GM23338 (cell line): ENCODE measurements around the gene MROH2A. TPM values are rescaled to one million over a fixed set of nuclear protein-coding genes. Genes with fewer than 3 reads are reported as not detected.

Experiments
- ATAC-seq: fragments of 200-7000 bp; cut with Tn5 transposase; 3 replicates; pipeline ENCODE4 v1.9.1; 2020
- DNase-seq: peaks from one replicate; pipeline ENCODE4 v3.0.0-alpha.2; 2015; ENCODE audit warnings: low spot score
- H2AFZ ChIP-seq: fragments of 200-600 bp; sonication (generic); 2 replicates; pipeline ENCODE4 v1.8.0; 2016; ENCODE audit warnings: antibody characterized with exemption, mild to moderate bottlenecking, moderate library complexity
- H3F3A ChIP-seq: fragments of 200-600 bp; sonication (generic); replicated peaks from 2 replicates; pipeline ENCODE4 v1.8.0; 2017; ENCODE audit warnings: antibody characterized with exemption, mixed run types, low read depth
- H3K27ac ChIP-seq: fragments of 200-600 bp; sonication (generic); 2 replicates; pipeline ENCODE4 v1.6.1; 2016; ENCODE audit warnings: low read depth
- H3K27me3 ChIP-seq: fragments of 200-600 bp; sonication (generic); 2 replicates; pipeline ENCODE4 v1.8.0; 2016; ENCODE audit warnings: mild to moderate bottlenecking, mixed run types, moderate library complexity; ENCODE audit not compliant: insufficient read depth
- H3K36me3 ChIP-seq: fragments of 200-600 bp; sonication (generic); 2 replicates; pipeline ENCODE4 v1.8.0; 2016; ENCODE audit warnings: mild to moderate bottlenecking; ENCODE audit not compliant: insufficient read depth
- H3K4me1 ChIP-seq: fragments of 200-600 bp; sonication (generic); 2 replicates; pipeline ENCODE4 v1.8.0; 2016; ENCODE audit warnings: mild to moderate bottlenecking, moderate library complexity; ENCODE audit not compliant: insufficient read depth
- H3K4me2 ChIP-seq: fragments of 200-600 bp; sonication (generic); 2 replicates; pipeline ENCODE4 v1.7.1; 2017; ENCODE audit warnings: mixed run types
- H3K4me3 ChIP-seq: fragments of 200-600 bp; sonication (generic); 2 replicates; pipeline ENCODE4 v1.6.1; 2016; ENCODE audit warnings: mixed run types
- H3K79me2 ChIP-seq: fragments of 200-600 bp; sonication (generic); replicated peaks from 2 replicates; pipeline ENCODE4 v1.8.0; 2017; ENCODE audit warnings: mild to moderate bottlenecking; ENCODE audit not compliant: insufficient read depth
- H3K9me2 ChIP-seq: fragments of 200-600 bp; sonication (generic); 2 replicates; pipeline ENCODE4 v1.8.0; 2017; ENCODE audit not compliant: insufficient read depth
- H4K20me1 ChIP-seq: fragments of 200-600 bp; sonication (generic); replicated peaks from 2 replicates; pipeline ENCODE4 v1.8.0; 2017; ENCODE audit warnings: mild to moderate bottlenecking; ENCODE audit not compliant: insufficient read depth
- H3K27ac Mint-ChIP-seq: 2 replicates; pipeline ENCODE4 v1.8.0; 2020; ENCODE audit warnings: inconsistent platforms, mild to moderate bottlenecking, moderate library complexity, mixed read lengths
- H3K27me3 Mint-ChIP-seq: 3 replicates; pipeline ENCODE4 v1.8.0; 2022; ENCODE audit warnings: low read depth, mild to moderate bottlenecking, moderate library complexity, mixed read lengths, inconsistent platforms; ENCODE audit not compliant: insufficient read depth, poor library complexity
- H3K36me3 Mint-ChIP-seq: 3 replicates; pipeline ENCODE4 v1.8.0; 2021; ENCODE audit warnings: low read depth, mild to moderate bottlenecking, inconsistent platforms, moderate library complexity, mixed read lengths
- H3K4me1 Mint-ChIP-seq: 3 replicates; pipeline ENCODE4 v1.8.0; 2020; ENCODE audit warnings: mild to moderate bottlenecking, inconsistent platforms, mixed read lengths
- H3K4me3 Mint-ChIP-seq: 3 replicates; pipeline ENCODE4 v1.8.0; 2021; ENCODE audit warnings: moderate library complexity, mild to moderate bottlenecking, inconsistent platforms, mixed read lengths
- H3K9me3 Mint-ChIP-seq: 3 replicates; pipeline ENCODE4 v1.8.0; 2020; ENCODE audit warnings: moderate library complexity, mild to moderate bottlenecking, inconsistent platforms, mixed read lengths
- EZH2 ChIP-seq: fragments of 200-600 bp; sonication (generic); IDR thresholded peaks from one replicate; pipeline ENCODE4 v1.8.0; 2017; ENCODE audit warnings: antibody characterized with exemption, mild to moderate bottlenecking, low read depth; ENCODE audit not compliant: unreplicated experiment
- NANOG ChIP-seq: IDR thresholded peaks from 2 replicates; pipeline ENCODE4 v1.6.1; 2016; ENCODE audit warnings: antibody characterized with exemption, borderline replicate concordance
- polyA plus RNA-seq: library from polyadenylated mRNA; unstranded; fragments of >200 nt; fragmentation: Nextera tagmentation; extraction: Ambion mirVana; gene quantifications from 2 replicates; pipeline ENCODE4 v1.2.1, GENCODE V29; 2016
- total RNA-seq: library from RNA; depleted of rRNA; stranded (reverse); fragments of >200 nt; shearing (Covaris generic); gene quantifications from 2 replicates; pipeline ENCODE4 v1.2.3, GENCODE V29; 2014
- TF ChIP-seq, protein P1 (sequence below): IDR thresholded peaks from one replicate; pipeline ENCODE4 v1.6.1; 2018; ENCODE audit warnings: antibody characterized with exemption; ENCODE audit not compliant: unreplicated experiment
- TF ChIP-seq, protein P2 (sequence below): fragments of 250-450 bp; sonication (Bioruptor Pico); IDR thresholded peaks from 2 replicates; pipeline ENCODE4 v1.5.0; 2020; ENCODE audit warnings: mild to moderate bottlenecking, moderate library complexity

MROH2A gene
- total and polyA plus RNA-seq, 2 experiments from 2014 or later, result not detected

DNA sequence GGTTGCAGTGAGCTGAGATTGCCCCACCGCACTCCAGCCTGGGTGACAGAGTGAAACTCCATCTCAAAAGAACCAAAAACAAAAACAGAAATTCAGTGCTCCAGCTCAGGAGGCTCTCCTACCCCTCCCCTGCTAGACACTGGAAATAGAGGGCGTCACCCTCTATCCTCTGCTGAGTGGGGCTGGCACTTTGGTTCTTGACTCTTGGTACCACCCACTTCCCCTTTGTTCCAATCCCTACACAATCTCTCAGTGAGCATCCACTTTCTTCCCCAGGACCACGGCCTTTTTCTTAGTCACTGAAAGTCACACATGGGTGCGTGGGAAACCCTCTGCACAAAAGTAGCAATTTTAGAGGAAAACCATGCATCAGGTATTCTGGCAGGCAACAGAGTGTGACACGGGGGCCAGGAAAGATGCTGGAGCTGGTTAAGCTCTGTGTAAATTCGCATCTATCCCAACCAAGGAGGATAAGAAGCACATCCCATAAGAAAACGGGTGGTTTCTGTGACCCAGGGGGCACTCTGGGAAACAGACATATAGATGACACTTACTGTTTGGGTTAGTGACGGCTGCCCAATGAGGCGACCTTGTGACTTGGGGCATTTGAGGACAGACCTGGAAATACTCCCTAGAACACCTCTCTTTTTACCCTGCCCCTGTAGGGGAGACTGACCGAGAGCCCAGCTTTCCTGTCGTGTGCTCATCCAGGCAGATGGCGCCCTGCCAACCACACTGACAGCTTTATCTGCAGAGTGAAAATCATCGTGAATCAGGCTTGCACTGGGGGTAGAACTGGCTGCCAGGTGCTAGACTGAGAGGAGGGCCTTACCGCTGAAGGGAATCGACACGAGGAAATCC, 68.5 kb downstream of the MROH2A start:
- Histone ChIP-seq H3K27ac (no peak overlapping the region), H3F3A (no peaks in the 10 kb centered on the region), H2AFZ (no peak overlapping the region), H3K4me2 (no peak overlapping the region), H4K20me1 (peaks cover 44% of the 10 kb centered on the region), H3K27me3 (no peaks in the 10 kb centered on the region), H3K79me2 (peaks cover 88% of the 10 kb centered on the region), H3K4me3 (no peak overlapping the region), H3K9me2 (no peaks in the 10 kb centered on the region), H3K4me1 (no peaks in the 10 kb centered on the region), H3K36me3 (peaks cover 91% of the 10 kb centered on the region)
- TF ChIP-seq, protein P1, sequence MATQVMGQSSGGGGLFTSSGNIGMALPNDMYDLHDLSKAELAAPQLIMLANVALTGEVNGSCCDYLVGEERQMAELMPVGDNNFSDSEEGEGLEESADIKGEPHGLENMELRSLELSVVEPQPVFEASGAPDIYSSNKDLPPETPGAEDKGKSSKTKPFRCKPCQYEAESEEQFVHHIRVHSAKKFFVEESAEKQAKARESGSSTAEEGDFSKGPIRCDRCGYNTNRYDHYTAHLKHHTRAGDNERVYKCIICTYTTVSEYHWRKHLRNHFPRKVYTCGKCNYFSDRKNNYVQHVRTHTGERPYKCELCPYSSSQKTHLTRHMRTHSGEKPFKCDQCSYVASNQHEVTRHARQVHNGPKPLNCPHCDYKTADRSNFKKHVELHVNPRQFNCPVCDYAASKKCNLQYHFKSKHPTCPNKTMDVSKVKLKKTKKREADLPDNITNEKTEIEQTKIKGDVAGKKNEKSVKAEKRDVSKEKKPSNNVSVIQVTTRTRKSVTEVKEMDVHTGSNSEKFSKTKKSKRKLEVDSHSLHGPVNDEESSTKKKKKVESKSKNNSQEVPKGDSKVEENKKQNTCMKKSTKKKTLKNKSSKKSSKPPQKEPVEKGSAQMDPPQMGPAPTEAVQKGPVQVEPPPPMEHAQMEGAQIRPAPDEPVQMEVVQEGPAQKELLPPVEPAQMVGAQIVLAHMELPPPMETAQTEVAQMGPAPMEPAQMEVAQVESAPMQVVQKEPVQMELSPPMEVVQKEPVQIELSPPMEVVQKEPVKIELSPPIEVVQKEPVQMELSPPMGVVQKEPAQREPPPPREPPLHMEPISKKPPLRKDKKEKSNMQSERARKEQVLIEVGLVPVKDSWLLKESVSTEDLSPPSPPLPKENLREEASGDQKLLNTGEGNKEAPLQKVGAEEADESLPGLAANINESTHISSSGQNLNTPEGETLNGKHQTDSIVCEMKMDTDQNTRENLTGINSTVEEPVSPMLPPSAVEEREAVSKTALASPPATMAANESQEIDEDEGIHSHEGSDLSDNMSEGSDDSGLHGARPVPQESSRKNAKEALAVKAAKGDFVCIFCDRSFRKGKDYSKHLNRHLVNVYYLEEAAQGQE, result no peak
- TF ChIP-seq EZH2 (no peak), NANOG (no peak)
- TF ChIP-seq, protein P2, sequence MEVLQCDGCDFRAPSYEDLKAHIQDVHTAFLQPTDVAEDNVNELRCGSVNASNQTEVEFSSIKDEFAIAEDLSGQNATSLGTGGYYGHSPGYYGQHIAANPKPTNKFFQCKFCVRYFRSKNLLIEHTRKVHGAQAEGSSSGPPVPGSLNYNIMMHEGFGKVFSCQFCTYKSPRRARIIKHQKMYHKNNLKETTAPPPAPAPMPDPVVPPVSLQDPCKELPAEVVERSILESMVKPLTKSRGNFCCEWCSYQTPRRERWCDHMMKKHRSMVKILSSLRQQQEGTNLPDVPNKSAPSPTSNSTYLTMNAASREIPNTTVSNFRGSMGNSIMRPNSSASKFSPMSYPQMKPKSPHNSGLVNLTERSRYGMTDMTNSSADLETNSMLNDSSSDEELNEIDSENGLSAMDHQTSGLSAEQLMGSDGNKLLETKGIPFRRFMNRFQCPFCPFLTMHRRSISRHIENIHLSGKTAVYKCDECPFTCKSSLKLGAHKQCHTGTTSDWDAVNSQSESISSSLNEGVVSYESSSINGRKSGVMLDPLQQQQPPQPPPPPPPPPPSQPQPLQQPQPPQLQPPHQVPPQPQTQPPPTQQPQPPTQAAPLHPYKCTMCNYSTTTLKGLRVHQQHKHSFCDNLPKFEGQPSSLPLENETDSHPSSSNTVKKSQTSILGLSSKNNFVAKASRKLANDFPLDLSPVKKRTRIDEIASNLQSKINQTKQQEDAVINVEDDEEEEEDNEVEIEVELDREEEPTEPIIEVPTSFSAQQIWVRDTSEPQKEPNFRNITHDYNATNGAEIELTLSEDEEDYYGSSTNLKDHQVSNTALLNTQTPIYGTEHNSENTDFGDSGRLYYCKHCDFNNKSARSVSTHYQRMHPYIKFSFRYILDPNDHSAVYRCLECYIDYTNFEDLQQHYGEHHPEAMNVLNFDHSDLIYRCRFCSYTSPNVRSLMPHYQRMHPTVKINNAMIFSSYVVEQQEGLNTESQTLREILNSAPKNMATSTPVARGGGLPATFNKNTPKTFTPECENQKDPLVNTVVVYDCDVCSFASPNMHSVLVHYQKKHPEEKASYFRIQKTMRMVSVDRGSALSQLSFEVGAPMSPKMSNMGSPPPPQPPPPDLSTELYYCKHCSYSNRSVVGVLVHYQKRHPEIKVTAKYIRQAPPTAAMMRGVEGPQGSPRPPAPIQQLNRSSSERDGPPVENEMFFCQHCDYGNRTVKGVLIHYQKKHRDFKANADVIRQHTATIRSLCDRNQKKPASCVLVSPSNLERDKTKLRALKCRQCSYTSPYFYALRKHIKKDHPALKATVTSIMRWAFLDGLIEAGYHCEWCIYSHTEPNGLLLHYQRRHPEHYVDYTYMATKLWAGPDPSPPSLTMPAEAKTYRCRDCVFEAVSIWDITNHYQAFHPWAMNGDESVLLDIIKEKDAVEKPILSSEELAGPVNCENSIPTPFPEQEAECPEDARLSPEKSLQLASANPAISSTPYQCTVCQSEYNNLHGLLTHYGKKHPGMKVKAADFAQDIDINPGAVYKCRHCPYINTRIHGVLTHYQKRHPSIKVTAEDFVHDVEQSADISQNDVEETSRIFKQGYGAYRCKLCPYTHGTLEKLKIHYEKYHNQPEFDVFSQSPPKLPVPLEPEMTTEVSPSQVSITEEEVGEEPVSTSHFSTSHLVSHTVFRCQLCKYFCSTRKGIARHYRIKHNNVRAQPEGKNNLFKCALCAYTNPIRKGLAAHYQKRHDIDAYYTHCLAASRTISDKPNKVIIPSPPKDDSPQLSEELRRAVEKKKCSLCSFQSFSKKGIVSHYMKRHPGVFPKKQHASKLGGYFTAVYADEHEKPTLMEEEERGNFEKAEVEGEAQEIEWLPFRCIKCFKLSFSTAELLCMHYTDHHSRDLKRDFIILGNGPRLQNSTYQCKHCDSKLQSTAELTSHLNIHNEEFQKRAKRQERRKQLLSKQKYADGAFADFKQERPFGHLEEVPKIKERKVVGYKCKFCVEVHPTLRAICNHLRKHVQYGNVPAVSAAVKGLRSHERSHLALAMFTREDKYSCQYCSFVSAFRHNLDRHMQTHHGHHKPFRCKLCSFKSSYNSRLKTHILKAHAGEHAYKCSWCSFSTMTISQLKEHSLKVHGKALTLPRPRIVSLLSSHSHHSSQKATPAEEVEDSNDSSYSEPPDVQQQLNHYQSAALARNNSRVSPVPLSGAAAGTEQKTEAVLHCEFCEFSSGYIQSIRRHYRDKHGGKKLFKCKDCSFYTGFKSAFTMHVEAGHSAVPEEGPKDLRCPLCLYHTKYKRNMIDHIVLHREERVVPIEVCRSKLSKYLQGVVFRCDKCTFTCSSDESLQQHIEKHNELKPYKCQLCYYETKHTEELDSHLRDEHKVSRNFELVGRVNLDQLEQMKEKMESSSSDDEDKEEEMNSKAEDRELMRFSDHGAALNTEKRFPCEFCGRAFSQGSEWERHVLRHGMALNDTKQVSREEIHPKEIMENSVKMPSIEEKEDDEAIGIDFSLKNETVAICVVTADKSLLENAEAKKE, result no peak
- peaks cover 99% of the 10 kb centered on the region for H3K36me3 Mint-ChIP-seq
- no peaks in the 10 kb centered on the region for H3K9me3 Mint-ChIP-seq
- H3K4me3 Mint-ChIP-seq, result no peak overlapping the region
- H3K4me1 Mint-ChIP-seq, result no peaks in the 10 kb centered on the region
- DNase-seq, result no peak
- H3K27me3 Mint-ChIP-seq, result peaks cover 14% of the 10 kb centered on the region
- no peak for ATAC-seq
- no peak overlapping the region for H3K27ac Mint-ChIP-seq
